ENCODE results near the gene APCDD1L. TPM values are rescaled to one million over a fixed set of nuclear protein-coding genes. Genes with fewer than 3 reads are reported as not detected.

Gene APCDD1L
- total and polyA plus RNA-seq, 2 experiments from 2014 or later: 16.6 to 25.6 TPM

DNA sequence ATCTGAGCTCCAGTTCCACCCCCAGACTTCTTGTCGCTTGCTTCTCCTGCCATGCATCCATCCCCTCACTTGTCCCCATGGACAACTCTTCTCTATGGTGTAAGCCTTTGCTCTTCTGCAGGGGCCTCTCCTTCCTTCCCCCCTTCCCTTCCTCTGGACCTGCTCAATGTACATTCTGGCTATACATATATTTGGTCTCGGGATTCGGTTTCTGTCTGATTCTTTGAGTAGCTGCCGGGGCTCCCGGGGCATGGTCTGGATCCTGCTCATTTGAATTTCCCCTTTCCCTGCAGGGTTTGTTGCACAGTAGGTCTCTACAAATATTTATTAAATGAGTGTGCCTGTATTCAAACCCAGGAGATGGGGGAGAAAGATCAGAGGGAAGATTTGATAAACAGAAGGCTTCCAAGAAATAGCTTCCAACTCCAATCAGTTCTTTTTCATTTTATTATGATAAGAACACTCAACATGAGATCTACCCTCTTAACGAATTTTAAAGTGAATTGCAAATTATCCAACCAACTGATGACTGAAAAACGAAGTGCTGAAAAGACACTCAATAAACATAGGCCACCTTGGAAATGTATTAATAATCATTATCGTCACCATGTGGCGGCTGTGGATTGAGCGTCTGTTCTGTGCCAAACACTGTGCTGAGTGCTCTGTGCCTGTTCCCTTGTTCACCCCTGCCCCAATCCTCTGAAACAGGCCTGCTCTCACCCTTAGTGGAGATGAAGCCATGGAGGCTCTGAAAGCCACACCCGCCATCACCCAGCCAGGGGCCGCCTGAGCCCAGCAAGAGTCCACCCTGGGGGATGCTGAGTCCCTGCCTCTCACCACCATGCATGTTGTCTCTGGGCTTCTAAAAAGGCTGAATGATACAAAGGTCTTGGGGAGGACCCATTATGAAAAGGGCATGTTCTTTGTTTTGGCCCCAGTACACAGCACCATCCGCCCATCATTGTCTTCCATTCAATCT, 34.3 kb upstream of the APCDD1L start:
- Histone ChIP-seq H3K27me3 (replicated peaks; ENCODE audit: insufficient read depth) (no peaks in the 10 kb centered on the region), H4K20me1 (ENCODE audit: insufficient read depth) (no peaks in the 10 kb centered on the region), H3F3A (ENCODE audit: insufficient read depth) (peaks cover 36% of the 10 kb centered on the region), H3K4me3 (no peak overlapping the region), H3K9me2 (ENCODE audit: insufficient read depth) (no peaks in the 10 kb centered on the region), H3K36me3 (ENCODE audit: low read depth) (no peaks in the 10 kb centered on the region), H3K79me2 (ENCODE audit: insufficient read depth) (no peaks in the 10 kb centered on the region), H3K4me2 (ENCODE audit: unreplicated experiment) (no peak overlapping the region), H3K9ac (peak overlapping the region; percentile 47), H3K27ac (peak overlapping the region; percentile 68), H2AFZ (no peak overlapping the region), H3K4me1 (ENCODE audit: insufficient read depth) (peaks cover 45% of the 10 kb centered on the region), H3K9me3 (ENCODE audit: low read depth) (no peaks in the 10 kb centered on the region)
- in situ Hi-C loops (cut with MboI): no loop called here
- TF ChIP-seq EZH2phosphoT487 (IDR thresholded peaks at IDR 0.05; ENCODE audit: insufficient read depth, low read depth) (no peak), EZH2 (IDR thresholded peaks at IDR 0.05; ENCODE audit: insufficient read depth, poor library complexity, severe bottlenecking) (no peak)
- DNase-seq: no peak
- 85 to 90% methylated on average over 13 of the region's 13 CpGs for WGBS, 2 experiments (ENCODE audit: low coverage in 1 of 2, low lambda C conversion rate in 2 of 2, missing lambda C conversion rate in 2 of 2)

DNA sequence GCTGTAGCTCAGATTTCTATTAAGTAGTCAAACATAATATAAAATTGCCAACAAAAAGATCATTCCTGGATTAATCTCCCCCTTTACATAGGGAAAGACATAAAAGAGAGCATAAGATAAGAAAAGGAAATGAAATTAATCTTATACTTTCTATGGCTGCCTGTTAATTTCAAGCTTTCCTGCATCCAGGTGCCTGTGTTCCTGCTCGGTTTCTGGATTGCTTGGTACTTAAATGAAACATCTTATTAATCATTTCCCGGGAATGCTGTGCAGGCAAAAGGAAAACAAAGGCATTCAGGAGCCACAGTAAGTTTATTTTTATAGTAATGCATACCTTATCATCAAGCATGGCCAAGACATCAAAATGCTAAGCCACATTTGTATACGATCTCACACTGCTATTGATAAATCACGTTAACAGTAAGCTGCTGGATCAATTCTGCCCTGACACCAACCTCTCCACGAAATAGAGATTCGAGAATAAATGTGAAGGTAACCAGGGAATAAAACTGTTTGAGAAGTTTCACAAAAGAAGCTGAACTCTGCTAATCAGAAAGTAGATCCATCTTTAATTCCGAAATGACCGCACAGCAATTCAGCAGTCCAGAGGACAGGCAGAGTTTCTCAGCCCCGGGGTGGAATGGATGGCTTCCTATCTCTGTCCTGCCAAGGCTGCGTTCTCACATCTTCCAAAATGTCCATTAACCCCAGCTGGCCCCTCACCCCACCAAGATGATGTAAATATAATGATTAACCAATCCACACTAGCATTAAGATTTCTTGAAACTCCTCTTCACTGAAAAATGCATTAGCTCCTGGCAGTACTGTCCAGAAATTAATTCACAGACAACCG, 32.6 kb upstream of the APCDD1L start:
- in situ Hi-C loops (cut with MboI): no loop called here
- peak; percentile 33 for DNase-seq
- no peak overlapping the region for H2AFZ ChIP-seq
- H3K9me2 ChIP-seq (ENCODE audit: insufficient read depth): no peaks in the 10 kb centered on the region
- H3K27ac ChIP-seq: no peak overlapping the region
- WGBS, 2 experiments (ENCODE audit: low coverage in 1 of 2, low lambda C conversion rate in 2 of 2, missing lambda C conversion rate in 2 of 2): 69 to 71% methylated on average over 11 of the region's 11 CpGs
- TF ChIP-seq EZH2phosphoT487 (IDR thresholded peaks at IDR 0.05; ENCODE audit: insufficient read depth, low read depth) (no peak), EZH2 (IDR thresholded peaks at IDR 0.05; ENCODE audit: insufficient read depth, poor library complexity, severe bottlenecking) (no peak)
- H3K27me3 ChIP-seq (replicated peaks; ENCODE audit: insufficient read depth): no peaks in the 10 kb centered on the region
- H3K79me2 ChIP-seq (ENCODE audit: insufficient read depth): no peaks in the 10 kb centered on the region
- no peaks in the 10 kb centered on the region for H3K36me3 ChIP-seq (ENCODE audit: low read depth)
- no peak overlapping the region for H3K9ac ChIP-seq
- peaks cover 26% of the 10 kb centered on the region for H3F3A ChIP-seq (ENCODE audit: insufficient read depth)
- H3K4me3 ChIP-seq: no peak overlapping the region
- peak overlapping the region; percentile 26 for H3K4me2 ChIP-seq (ENCODE audit: unreplicated experiment)
- H3K9me3 ChIP-seq (ENCODE audit: low read depth): no peaks in the 10 kb centered on the region
- peaks cover 42% of the 10 kb centered on the region for H3K4me1 ChIP-seq (ENCODE audit: insufficient read depth)
- H4K20me1 ChIP-seq (ENCODE audit: insufficient read depth): no peaks in the 10 kb centered on the region

DNA sequence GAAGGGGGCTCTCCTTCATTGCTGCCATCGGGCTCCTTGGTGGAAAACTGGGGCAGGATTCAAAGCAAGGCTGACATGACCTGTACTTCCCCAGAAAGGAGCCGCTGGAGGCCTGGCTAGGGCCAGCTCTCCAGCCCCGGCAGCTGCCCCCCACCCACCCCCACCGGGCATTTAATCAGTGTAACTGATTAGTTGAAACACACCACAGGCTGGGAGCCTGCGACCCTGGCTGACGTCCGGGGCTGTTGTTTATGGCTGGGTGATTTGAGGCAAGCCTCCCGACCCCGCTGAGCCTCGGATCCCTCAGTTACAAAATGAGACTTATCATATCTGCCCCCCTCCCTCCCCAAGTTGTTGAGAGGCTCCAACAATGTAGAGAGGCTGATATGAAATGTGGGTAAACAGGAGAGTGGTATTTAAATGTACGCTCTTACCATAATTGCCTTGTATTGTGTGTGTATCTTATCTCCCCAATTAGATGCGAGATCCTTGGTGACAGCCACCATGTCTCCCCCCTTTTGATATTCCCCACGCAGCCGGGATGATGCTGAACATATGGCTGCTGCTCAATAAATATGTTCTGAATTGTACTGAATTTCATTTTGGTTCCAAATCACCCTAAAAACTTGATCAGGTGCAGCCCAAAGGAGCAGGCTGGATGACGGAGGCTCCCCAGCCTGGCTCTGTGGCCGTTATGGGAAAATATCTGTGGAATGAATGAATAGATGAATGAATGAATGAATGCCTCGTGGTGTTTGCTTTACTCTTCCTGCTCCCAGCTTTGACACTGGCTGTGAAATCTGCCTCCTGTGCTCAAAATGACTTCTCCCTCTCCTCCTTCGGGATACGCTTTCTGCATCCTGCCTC, 31.8 kb upstream of the APCDD1L start:
- no peak overlapping the region for H3K9ac ChIP-seq
- WGBS, 2 experiments (ENCODE audit: low coverage in 1 of 2, low lambda C conversion rate in 2 of 2, missing lambda C conversion rate in 2 of 2): 65 to 71% methylated on average over 19 of the region's 19 CpGs
- no peak overlapping the region for H2AFZ ChIP-seq
- in situ Hi-C loops (cut with MboI): no loop called here
- DNase-seq: no peak
- H3K9me2 ChIP-seq (ENCODE audit: insufficient read depth): no peaks in the 10 kb centered on the region
- H3K27me3 ChIP-seq (replicated peaks; ENCODE audit: insufficient read depth): no peaks in the 10 kb centered on the region
- H4K20me1 ChIP-seq (ENCODE audit: insufficient read depth): no peaks in the 10 kb centered on the region
- TF ChIP-seq EZH2 (IDR thresholded peaks at IDR 0.05; ENCODE audit: insufficient read depth, poor library complexity, severe bottlenecking): no peak
- no peak for TF ChIP-seq EZH2phosphoT487 (IDR thresholded peaks at IDR 0.05; ENCODE audit: insufficient read depth, low read depth)
- H3K4me3 ChIP-seq: no peak overlapping the region
- H3K4me2 ChIP-seq (ENCODE audit: unreplicated experiment): no peak overlapping the region
- no peaks in the 10 kb centered on the region for H3K79me2 ChIP-seq (ENCODE audit: insufficient read depth)
- H3F3A ChIP-seq (ENCODE audit: insufficient read depth): peaks cover 26% of the 10 kb centered on the region
- H3K4me1 ChIP-seq (ENCODE audit: insufficient read depth): peaks cover 42% of the 10 kb centered on the region
- no peaks in the 10 kb centered on the region for H3K9me3 ChIP-seq (ENCODE audit: low read depth)
- H3K27ac ChIP-seq: no peak overlapping the region
- no peaks in the 10 kb centered on the region for H3K36me3 ChIP-seq (ENCODE audit: low read depth)

DNA sequence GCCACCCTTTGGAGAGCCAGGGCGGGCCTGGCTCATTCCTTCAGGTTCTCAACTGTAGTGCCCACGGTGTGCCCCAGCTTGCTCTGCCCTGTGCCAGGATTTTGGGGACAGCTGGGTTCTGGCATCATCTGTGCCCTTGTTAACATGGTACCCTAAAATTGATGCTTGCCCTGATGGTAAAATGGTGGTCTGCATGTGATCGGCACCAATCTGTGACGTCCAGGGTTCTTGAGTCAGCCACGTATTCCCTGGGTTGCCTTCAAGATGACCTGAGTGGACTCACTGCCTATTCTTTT, 31.2 kb upstream of the APCDD1L start:
- Histone ChIP-seq H3K79me2 (ENCODE audit: insufficient read depth) (no peaks in the 10 kb centered on the region), H3K4me3 (no peak overlapping the region), H2AFZ (no peak overlapping the region), H3K9ac (no peak overlapping the region), H3F3A (ENCODE audit: insufficient read depth) (peaks cover 32% of the 10 kb centered on the region), H3K9me2 (ENCODE audit: insufficient read depth) (no peaks in the 10 kb centered on the region), H3K27me3 (replicated peaks; ENCODE audit: insufficient read depth) (no peaks in the 10 kb centered on the region), H3K9me3 (ENCODE audit: low read depth) (no peaks in the 10 kb centered on the region), H3K4me1 (ENCODE audit: insufficient read depth) (peaks cover 42% of the 10 kb centered on the region), H3K4me2 (ENCODE audit: unreplicated experiment) (no peak overlapping the region), H3K27ac (no peak overlapping the region), H3K36me3 (ENCODE audit: low read depth) (no peaks in the 10 kb centered on the region), H4K20me1 (ENCODE audit: insufficient read depth) (no peaks in the 10 kb centered on the region)
- in situ Hi-C loops (cut with MboI): no loop called here
- no peak for TF ChIP-seq EZH2 (IDR thresholded peaks at IDR 0.05; ENCODE audit: insufficient read depth, poor library complexity, severe bottlenecking)
- no peak for TF ChIP-seq EZH2phosphoT487 (IDR thresholded peaks at IDR 0.05; ENCODE audit: insufficient read depth, low read depth)
- no peak for DNase-seq
- 86 to 89% methylated on average over 5 of the region's 5 CpGs for WGBS, 2 experiments (ENCODE audit: low coverage in 1 of 2, low lambda C conversion rate in 2 of 2, missing lambda C conversion rate in 2 of 2)
